Mesendoderm (in vitro differentiated cells): ENCODE data around the gene ERG.

Source experiments
- DNase-seq: peaks from one replicate; pipeline ENCODE4 v3.0.0; 2013
- H2AK5ac ChIP-seq: 2 replicates; pipeline ENCODE4 v1.6.1; 2013; ENCODE audit warnings: low read length, inconsistent platforms
- H2BK120ac ChIP-seq: 2 replicates; pipeline ENCODE4 v1.6.1; 2013; ENCODE audit warnings: low read depth, mild to moderate bottlenecking, low read length, moderate library complexity, mixed read lengths
- H2BK15ac ChIP-seq: replicated peaks from 2 replicates; pipeline ENCODE4 v1.6.1; 2013; ENCODE audit warnings: low read depth, mild to moderate bottlenecking, moderate library complexity
- H2BK5ac ChIP-seq: 2 replicates; pipeline ENCODE4 v1.6.1; 2013; ENCODE audit warnings: low read length, inconsistent platforms
- H3K18ac ChIP-seq: 2 replicates; pipeline ENCODE4 v1.6.1; 2013; ENCODE audit warnings: mild to moderate bottlenecking, low read length, mixed read lengths
- H3K23ac ChIP-seq: one replicate; pipeline ENCODE4 v1.6.1; 2013; ENCODE audit warnings: low read length
- H3K27ac ChIP-seq: 2 replicates; pipeline ENCODE4 v1.5.1; 2013; ENCODE audit warnings: low read depth, mild to moderate bottlenecking, inconsistent platforms, low read length, moderate library complexity
- H3K27me3 ChIP-seq: 2 replicates; pipeline ENCODE4 v1.6.1; 2013; ENCODE audit warnings: low read length, control low read depth, mild to moderate bottlenecking, inconsistent platforms; ENCODE audit not compliant: insufficient read depth, poor library complexity
- H3K36me3 ChIP-seq: 2 replicates; pipeline ENCODE4 v1.6.1; 2013; ENCODE audit warnings: low read length, inconsistent platforms; ENCODE audit not compliant: control insufficient read depth, insufficient read depth
- H3K4ac ChIP-seq: one replicate; pipeline ENCODE4 v1.6.1; 2013; ENCODE audit warnings: low read depth, mild to moderate bottlenecking, low read length, moderate library complexity
- H3K4me1 ChIP-seq: 2 replicates; pipeline ENCODE4 v1.6.1; 2013; ENCODE audit warnings: low read depth, low read length, inconsistent platforms; ENCODE audit not compliant: control insufficient read depth
- H3K4me2 ChIP-seq: 2 replicates; pipeline ENCODE4 v1.6.1; 2013; ENCODE audit warnings: low read length
- H3K4me3 ChIP-seq: 2 replicates; pipeline ENCODE4 v1.5.1; 2013; ENCODE audit warnings: mild to moderate bottlenecking, low read length
- H3K56ac ChIP-seq: one replicate; pipeline ENCODE4 v1.6.1; 2013; ENCODE audit warnings: low read length
- H3K79me1 ChIP-seq: 2 replicates; pipeline ENCODE4 v1.6.1; 2013; ENCODE audit warnings: low read length, inconsistent platforms
- H3K79me2 ChIP-seq: 2 replicates; pipeline ENCODE4 v1.6.1; 2013; ENCODE audit warnings: mild to moderate bottlenecking, low read length; ENCODE audit not compliant: control insufficient read depth, insufficient read depth
- H3K9ac ChIP-seq: 2 replicates; pipeline ENCODE4 v1.6.1; 2013; ENCODE audit warnings: low read length, inconsistent platforms
- H4K5ac ChIP-seq: one replicate; pipeline ENCODE4 v1.6.1; 2013; ENCODE audit warnings: low read length
- H4K8ac ChIP-seq: one replicate; pipeline ENCODE4 v1.6.1; 2013; ENCODE audit warnings: low read depth, mild to moderate bottlenecking, control low read depth, low read length, moderate library complexity
- WGBS: extraction: QIAGEN DNeasy Blood & Tissue Kit; methylation state at CpG from one replicate; pipeline ENCODE4 v1.1.7; 2013; ENCODE audit warnings: low lambda C conversion rate, missing lambda C conversion rate; ENCODE audit not compliant: insufficient coverage; ENCODE audit errors: extremely low coverage; 5-methylcytosine and 5-hydroxymethylcytosine counted together

ERG gene

DNA sequence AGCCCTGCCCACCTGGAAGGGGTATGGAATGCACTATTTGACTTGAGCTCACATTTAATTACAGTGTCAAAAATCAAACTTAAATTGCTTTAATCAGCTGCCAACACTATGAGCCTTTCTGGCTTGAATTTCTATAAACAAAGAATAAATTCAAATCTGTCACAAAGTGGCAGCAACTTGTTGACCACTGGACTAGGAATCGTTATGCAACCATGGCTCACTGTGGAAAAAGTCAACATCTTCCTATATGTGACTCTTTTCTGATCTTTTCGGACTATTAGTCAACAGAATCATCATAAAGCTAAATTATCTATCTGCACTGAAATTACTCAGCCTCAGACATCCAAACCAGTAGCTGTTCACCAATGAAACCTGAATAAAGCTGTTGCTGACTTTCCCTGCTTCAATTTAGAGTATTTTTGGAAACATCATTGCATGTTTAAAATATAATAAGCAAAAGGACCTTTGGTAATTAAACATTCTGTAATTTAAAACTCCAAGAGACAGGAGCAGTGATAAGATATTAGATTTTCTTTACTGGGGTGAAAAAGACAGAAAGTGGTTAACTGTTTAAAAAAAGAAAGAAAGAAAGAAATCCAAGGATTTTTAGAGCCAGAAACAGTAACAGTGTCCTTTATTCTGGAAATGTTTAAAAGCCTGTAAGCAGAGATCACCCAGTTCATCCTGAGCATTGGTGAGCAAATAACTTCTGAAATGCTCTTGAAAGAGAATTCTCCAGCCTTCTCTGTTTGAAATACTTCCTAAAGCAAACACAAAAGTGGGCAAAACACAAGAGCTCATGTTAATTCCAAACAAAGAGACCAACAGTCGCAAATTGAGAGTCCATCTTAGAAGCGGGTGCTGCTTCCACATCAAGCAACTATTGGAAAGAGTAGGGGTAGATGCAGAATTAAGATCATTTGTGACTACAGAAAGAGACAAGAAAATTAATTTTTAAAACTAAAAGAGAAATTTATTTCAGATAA lies 26.2 kb upstream of the ERG start:
- no peak overlapping the region for H2BK120ac ChIP-seq
- no peak overlapping the region for H4K8ac ChIP-seq
- H3K27ac ChIP-seq: no peak overlapping the region
- no peak overlapping the region for H2BK5ac ChIP-seq
- H2BK15ac ChIP-seq: no peak overlapping the region
- H3K4me3 ChIP-seq: no peak overlapping the region
- H3K79me2 ChIP-seq: no peaks in the 10 kb centered on the region
- no peak overlapping the region for H4K5ac ChIP-seq
- H3K18ac ChIP-seq: no peak overlapping the region
- no peak overlapping the region for H3K23ac ChIP-seq
- no peaks in the 10 kb centered on the region for H3K36me3 ChIP-seq
- H3K4me2 ChIP-seq: no peak overlapping the region
- H3K4ac ChIP-seq: no peak overlapping the region
- no peak overlapping the region for H3K56ac ChIP-seq
- no peaks in the 10 kb centered on the region for H3K27me3 ChIP-seq
- WGBS: no CpG with 5 or more reads among the region's 4 CpGs
- H3K9ac ChIP-seq: no peak overlapping the region
- no peak overlapping the region for H2AK5ac ChIP-seq
- no peak for DNase-seq
- H3K79me1 ChIP-seq: no peaks in the 10 kb centered on the region
- H3K4me1 ChIP-seq: no peaks in the 10 kb centered on the region

DNA sequence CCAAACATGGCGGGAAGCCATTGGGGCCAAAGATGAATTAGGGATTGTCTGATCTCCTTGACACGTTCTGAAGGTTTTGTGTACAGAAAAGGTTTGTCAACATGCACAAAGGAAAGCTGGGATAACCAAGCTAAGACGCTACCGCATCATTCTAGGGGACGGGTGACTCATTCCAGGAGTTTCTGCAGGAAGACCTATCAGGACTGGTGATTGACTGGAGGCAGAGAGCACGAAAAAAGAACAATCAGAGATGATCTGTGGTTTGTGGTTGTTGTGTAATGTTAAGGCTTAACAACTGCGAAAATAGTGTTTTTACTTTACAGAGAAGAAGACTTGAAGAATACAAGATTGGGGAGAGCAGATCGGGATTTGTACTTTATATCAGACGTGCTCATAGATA lies 22.2 kb upstream of the ERG start:
- Histone ChIP-seq H3K9ac (no peak overlapping the region), H3K4me2 (no peak overlapping the region), H4K8ac (no peak overlapping the region), H3K4ac (no peak overlapping the region), H3K27ac (no peak overlapping the region), H3K79me1 (no peaks in the 10 kb centered on the region), H4K5ac (no peak overlapping the region), H3K23ac (no peak overlapping the region), H3K4me3 (no peak overlapping the region), H2BK15ac (no peak overlapping the region), H3K18ac (no peak overlapping the region), H3K27me3 (no peaks in the 10 kb centered on the region), H3K56ac (no peak overlapping the region), H3K4me1 (no peaks in the 10 kb centered on the region), H2BK5ac (no peak overlapping the region), H2AK5ac (no peak overlapping the region), H3K79me2 (no peaks in the 10 kb centered on the region), H2BK120ac (no peak overlapping the region), H3K36me3 (no peaks in the 10 kb centered on the region)
- WGBS: no CpG with 5 or more reads among the region's 9 CpGs
- DNase-seq: no peak

DNA sequence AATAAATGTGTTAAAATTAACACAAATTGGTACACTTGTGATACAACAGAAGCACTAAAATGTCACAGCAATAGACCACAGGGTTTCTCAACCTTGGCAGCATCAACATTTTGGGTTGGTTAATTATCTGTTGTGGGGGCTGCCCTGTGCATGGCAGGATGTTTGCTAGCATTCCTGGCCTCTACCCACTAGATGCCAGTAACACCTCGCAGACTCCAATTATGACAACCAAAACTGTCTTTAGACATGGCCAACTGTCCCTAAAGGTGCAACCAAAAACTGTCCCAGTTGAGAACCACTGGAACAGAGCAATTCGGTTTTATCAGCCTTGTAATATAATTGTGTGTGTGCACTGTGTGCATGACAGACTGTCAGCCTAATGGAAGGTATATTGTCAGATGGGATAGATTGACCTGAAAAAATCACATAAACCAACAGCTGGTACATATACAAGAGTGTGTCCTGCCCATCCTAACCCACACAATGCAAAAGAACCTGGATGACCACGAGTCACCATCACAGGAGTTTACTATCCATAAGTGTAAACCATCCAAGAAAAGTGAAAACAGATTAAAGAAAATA lies 13.5 kb upstream of the ERG start:
- Histone ChIP-seq H3K27me3 (no peaks in the 10 kb centered on the region), H2BK120ac (no peak overlapping the region), H3K79me1 (no peaks in the 10 kb centered on the region), H3K4me3 (no peak overlapping the region), H2BK5ac (no peak overlapping the region), H3K4me1 (no peaks in the 10 kb centered on the region), H2BK15ac (no peak overlapping the region), H3K56ac (no peak overlapping the region), H3K18ac (no peak overlapping the region), H3K27ac (no peak overlapping the region), H3K79me2 (no peaks in the 10 kb centered on the region), H4K8ac (no peak overlapping the region), H2AK5ac (no peak overlapping the region), H4K5ac (no peak overlapping the region), H3K36me3 (no peaks in the 10 kb centered on the region), H3K4me2 (no peak overlapping the region), H3K4ac (no peak overlapping the region), H3K23ac (no peak overlapping the region), H3K9ac (no peak overlapping the region)
- WGBS: no CpG with 5 or more reads among the region's 3 CpGs
- DNase-seq: no peak

DNA sequence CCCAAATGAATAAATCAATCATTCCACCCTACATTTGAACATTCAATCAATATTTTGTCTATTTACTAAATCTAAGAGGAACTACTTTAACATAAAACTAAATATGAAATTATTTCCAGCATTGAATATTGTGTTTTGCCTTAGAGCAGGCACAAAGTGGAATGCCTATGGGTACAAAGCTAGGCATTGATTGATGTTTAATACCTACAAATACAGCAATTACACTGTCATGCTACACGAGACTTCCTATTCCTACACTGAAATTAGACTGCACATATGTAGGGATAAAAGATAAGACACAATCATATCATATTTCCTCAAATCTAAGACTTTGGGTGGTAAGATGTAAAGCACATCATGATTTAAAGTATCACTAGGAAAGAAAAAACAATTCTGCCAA lies 12.9 kb upstream of the ERG start:
- Histone ChIP-seq H3K18ac (no peak overlapping the region), H3K4me1 (no peaks in the 10 kb centered on the region), H4K5ac (no peak overlapping the region), H3K36me3 (no peaks in the 10 kb centered on the region), H3K4me3 (no peak overlapping the region), H3K27me3 (no peaks in the 10 kb centered on the region), H3K4me2 (no peak overlapping the region), H4K8ac (no peak overlapping the region), H3K56ac (no peak overlapping the region), H3K27ac (no peak overlapping the region), H2BK15ac (no peak overlapping the region), H3K4ac (no peak overlapping the region), H3K79me1 (no peaks in the 10 kb centered on the region), H3K23ac (no peak overlapping the region), H2AK5ac (no peak overlapping the region), H2BK5ac (no peak overlapping the region), H3K79me2 (no peaks in the 10 kb centered on the region), H2BK120ac (no peak overlapping the region), H3K9ac (no peak overlapping the region)
- no CpG with 5 or more reads among the region's 1 CpG for WGBS
- DNase-seq: no peak

DNA sequence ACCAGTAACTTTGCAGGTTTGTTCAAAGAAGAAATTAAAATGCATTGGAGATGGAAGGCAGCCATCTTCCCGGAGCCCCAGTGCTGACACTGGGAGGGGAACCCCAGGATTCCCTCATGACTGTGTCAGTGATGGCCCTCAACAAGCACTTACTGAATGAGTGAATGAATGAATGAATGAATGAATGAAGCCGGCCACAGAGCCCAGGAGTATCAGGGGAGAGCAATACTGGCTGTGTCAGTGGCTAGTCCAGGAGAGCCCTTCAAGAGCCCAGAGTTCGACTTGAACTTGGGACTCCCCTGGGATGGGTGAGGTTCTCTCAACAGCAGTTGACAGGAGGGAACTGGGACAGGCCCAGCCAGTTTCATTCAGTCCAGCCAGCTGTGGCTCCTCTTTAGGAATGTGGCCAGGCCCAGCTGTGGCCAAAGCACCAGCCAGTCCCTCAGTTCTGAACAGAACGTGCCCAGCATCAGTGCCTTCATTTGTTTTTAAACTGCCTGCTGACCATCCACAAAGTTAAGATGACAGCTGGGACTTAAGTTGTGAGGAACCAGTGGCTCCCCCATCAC lies 9.2 kb upstream of the ERG start:
- no peak overlapping the region for H3K4me3 ChIP-seq
- H3K56ac ChIP-seq: no peak overlapping the region
- no peak overlapping the region for H3K9ac ChIP-seq
- H3K79me1 ChIP-seq: no peaks in the 10 kb centered on the region
- H4K8ac ChIP-seq: no peak overlapping the region
- no peaks in the 10 kb centered on the region for H3K36me3 ChIP-seq
- H3K79me2 ChIP-seq: no peaks in the 10 kb centered on the region
- H3K18ac ChIP-seq: no peak overlapping the region
- H3K23ac ChIP-seq: no peak overlapping the region
- no peak overlapping the region for H3K27ac ChIP-seq
- no peak overlapping the region for H3K4ac ChIP-seq
- no CpG with 5 or more reads among the region's 4 CpGs for WGBS
- no peak overlapping the region for H2BK5ac ChIP-seq
- DNase-seq: no peak
- H2BK120ac ChIP-seq: no peak overlapping the region
- no peak overlapping the region for H2BK15ac ChIP-seq
- H2AK5ac ChIP-seq: no peak overlapping the region
- no peak overlapping the region for H4K5ac ChIP-seq
- H3K4me1 ChIP-seq: no peaks in the 10 kb centered on the region
- no peak overlapping the region for H3K4me2 ChIP-seq
- no peaks in the 10 kb centered on the region for H3K27me3 ChIP-seq
